SK-N-SH treated with all-trans-retinoic acid at 6 μM for 48 hours (cell line): Measurements from ENCODE around the gene FLT1.

Source experiments
- ATAC-seq: fragments of 200-7000 bp; cut with Tn5 transposase; 3 replicates; pipeline ENCODE4 v1.9.1; 2020; ENCODE audit warnings: mild to moderate bottlenecking, moderate library complexity
- ARNTL ChIP-seq: fragments of 450-650 bp; formaldehyde crosslinking; IDR thresholded peaks from 2 replicates; pipeline ENCODE4 v1.5.0; 2020; ENCODE audit warnings: low read depth, mild to moderate bottlenecking, moderate library complexity, borderline replicate concordance
- BACH2 ChIP-seq: fragments of 250-450 bp; sonication (Bioruptor Pico); IDR thresholded peaks from 2 replicates; pipeline ENCODE4 v1.9.0; 2021; ENCODE audit warnings: mild to moderate bottlenecking, borderline replicate concordance
- CSDC2 ChIP-seq: fragments of 250-450 bp; sonication (Bioruptor Pico); IDR thresholded peaks from 2 replicates; pipeline ENCODE4 v1.5.0; 2020; ENCODE audit warnings: mild to moderate bottlenecking, moderate library complexity
- CSRNP3 ChIP-seq: fragments of 250-450 bp; sonication (Bioruptor Pico); IDR thresholded peaks from 2 replicates; pipeline ENCODE4 v1.5.1; 2021; ENCODE audit warnings: mild to moderate bottlenecking, moderate library complexity
- ESRRG ChIP-seq: fragments of 250-450 bp; sonication (Bioruptor Pico); IDR thresholded peaks from 2 replicates; pipeline ENCODE4 v1.6.1; 2021; ENCODE audit warnings: mild to moderate bottlenecking
- GLIS3 ChIP-seq: fragments of 250-450 bp; sonication (Bioruptor Pico); IDR thresholded peaks from 2 replicates; pipeline ENCODE4 v1.5.0; 2020; ENCODE audit warnings: mild to moderate bottlenecking, moderate library complexity
- OSR1 ChIP-seq: fragments of 250-450 bp; sonication (Bioruptor Pico); IDR thresholded peaks from 2 replicates; pipeline ENCODE4 v1.8.0; 2022; ENCODE audit warnings: moderate library complexity, mild to moderate bottlenecking, inconsistent platforms
- PATZ1 ChIP-seq: fragments of 250-450 bp; sonication (Bioruptor Pico); IDR thresholded peaks from 2 replicates; pipeline ENCODE4 v1.8.0; 2020; ENCODE audit warnings: mild to moderate bottlenecking, moderate library complexity, borderline replicate concordance
- POU6F1 ChIP-seq: fragments of 250-450 bp; sonication (Bioruptor Pico); IDR thresholded peaks from 2 replicates; pipeline ENCODE4 v1.8.0; 2021; ENCODE audit warnings: low read depth, mild to moderate bottlenecking, moderate library complexity, borderline replicate concordance
- PPARA ChIP-seq: fragments of 250-450 bp; sonication (Bioruptor Pico); IDR thresholded peaks from 2 replicates; pipeline ENCODE4 v1.5.0; 2020; ENCODE audit warnings: mild to moderate bottlenecking, borderline replicate concordance
- RARB ChIP-seq: fragments of 250-450 bp; sonication (Bioruptor Pico); IDR thresholded peaks from 2 replicates; pipeline ENCODE4 v1.8.0; 2021; ENCODE audit warnings: mild to moderate bottlenecking, moderate library complexity
- SNAI2 ChIP-seq: fragments of 250-450 bp; sonication (Bioruptor Pico); IDR thresholded peaks from 2 replicates; pipeline ENCODE4 v1.5.0; 2020; ENCODE audit warnings: mild to moderate bottlenecking, moderate library complexity
- TCF4 ChIP-seq: fragments of 250-450 bp; sonication (Bioruptor Pico); IDR thresholded peaks from 2 replicates; pipeline ENCODE4 v1.8.0; 2021; ENCODE audit warnings: mild to moderate bottlenecking, moderate library complexity, borderline replicate concordance
- TOX ChIP-seq: fragments of 250-450 bp; sonication (Bioruptor Pico); IDR thresholded peaks from 2 replicates; pipeline ENCODE4 v1.8.0; 2021; ENCODE audit warnings: mild to moderate bottlenecking, moderate library complexity, borderline replicate concordance
- TSHZ2 ChIP-seq: fragments of 250-450 bp; sonication (Bioruptor Pico); IDR thresholded peaks from 2 replicates; pipeline ENCODE4 v1.5.0; 2020; ENCODE audit warnings: mild to moderate bottlenecking, moderate library complexity
- ZC3H10 ChIP-seq: fragments of 250-450 bp; sonication (Bioruptor Pico); IDR thresholded peaks from 2 replicates; pipeline ENCODE4 v1.5.1; 2021; ENCODE audit warnings: mild to moderate bottlenecking, moderate library complexity
- ZFP3 ChIP-seq: fragments of 250-450 bp; sonication (Bioruptor Pico); IDR thresholded peaks from 2 replicates; pipeline ENCODE4 v1.5.0; 2020; ENCODE audit warnings: mild to moderate bottlenecking, moderate library complexity
- ZFP30 ChIP-seq: fragments of 450-650 bp; formaldehyde crosslinking; IDR thresholded peaks from 2 replicates; pipeline ENCODE4 v1.5.0; 2022; ENCODE audit warnings: mild to moderate bottlenecking, moderate library complexity
- ZNF70 ChIP-seq: fragments of 450-650 bp; formaldehyde crosslinking; IDR thresholded peaks from 2 replicates; pipeline ENCODE4 v1.5.0; 2020; ENCODE audit warnings: mild to moderate bottlenecking, moderate library complexity
- ZNF8 ChIP-seq: fragments of 450-650 bp; formaldehyde crosslinking; IDR thresholded peaks from 2 replicates; pipeline ENCODE4 v1.5.0; 2020; ENCODE audit warnings: mild to moderate bottlenecking, moderate library complexity
- TF ChIP-seq, protein P1 (sequence below): fragments of 250-450 bp; sonication (Bioruptor Pico); IDR thresholded peaks from 2 replicates; pipeline ENCODE4 v1.5.1; 2020; ENCODE audit warnings: low read depth, mild to moderate bottlenecking, moderate library complexity

Gene FLT1

GRCh38 chr13:28426381-28426780, 68.5 kb downstream of the FLT1 start:
- ATAC-seq: no peak
- TF ChIP-seq OSR1 (CRISPR knock-in tag) (no peak), CSDC2 (no peak), ZNF70 (no peak), ARNTL (no peak), ZNF8 (CRISPR knock-in tag) (no peak), ZFP30 (CRISPR knock-in tag) (no peak), RARB (CRISPR knock-in tag) (no peak), PATZ1 (no peak), ESRRG (CRISPR knock-in tag) (no peak), GLIS3 (CRISPR knock-in tag) (no peak), CSRNP3 (CRISPR knock-in tag) (no peak), PPARA (no peak), POU6F1 (no peak), TOX (CRISPR knock-in tag) (no peak), ZFP3 (CRISPR knock-in tag) (no peak)
- TF ChIP-seq, protein P1, sequence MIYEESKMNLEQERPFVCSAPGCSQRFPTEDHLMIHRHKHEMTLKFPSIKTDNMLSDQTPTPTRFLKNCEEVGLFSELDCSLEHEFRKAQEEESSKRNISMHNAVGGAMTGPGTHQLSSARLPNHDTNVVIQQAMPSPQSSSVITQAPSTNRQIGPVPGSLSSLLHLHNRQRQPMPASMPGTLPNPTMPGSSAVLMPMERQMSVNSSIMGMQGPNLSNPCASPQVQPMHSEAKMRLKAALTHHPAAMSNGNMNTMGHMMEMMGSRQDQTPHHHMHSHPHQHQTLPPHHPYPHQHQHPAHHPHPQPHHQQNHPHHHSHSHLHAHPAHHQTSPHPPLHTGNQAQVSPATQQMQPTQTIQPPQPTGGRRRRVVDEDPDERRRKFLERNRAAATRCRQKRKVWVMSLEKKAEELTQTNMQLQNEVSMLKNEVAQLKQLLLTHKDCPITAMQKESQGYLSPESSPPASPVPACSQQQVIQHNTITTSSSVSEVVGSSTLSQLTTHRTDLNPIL (CRISPR knock-in tag): no peak

DNA sequence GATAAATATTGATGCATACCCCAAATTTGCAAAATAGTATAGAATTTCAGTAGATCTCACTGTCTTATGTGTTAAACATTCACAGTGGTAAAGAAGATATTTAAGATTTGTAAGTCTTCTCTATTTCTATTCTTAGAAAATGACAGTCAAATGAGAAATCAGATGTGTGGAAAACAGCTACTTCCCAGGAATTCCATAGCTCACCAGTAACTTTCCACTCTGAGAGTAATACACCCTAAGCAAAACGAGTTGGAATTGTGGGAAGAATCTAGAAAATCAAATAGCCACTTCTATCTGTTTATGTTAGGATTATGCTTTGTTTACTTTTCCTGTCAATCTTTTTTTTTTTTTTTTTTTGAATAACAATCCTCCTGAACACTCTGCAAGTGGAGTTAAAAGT, 69.1 kb downstream of the FLT1 start:
- no peak for ATAC-seq
- no peak for TF ChIP-seq ZNF70
- TF ChIP-seq ESRRG (CRISPR knock-in tag): no peak
- no peak for TF ChIP-seq GLIS3 (CRISPR knock-in tag)
- TF ChIP-seq OSR1 (CRISPR knock-in tag): no peak
- TF ChIP-seq ZFP3 (CRISPR knock-in tag): no peak
- no peak for TF ChIP-seq CSRNP3 (CRISPR knock-in tag)
- TF ChIP-seq ZNF8 (CRISPR knock-in tag): no peak
- no peak for TF ChIP-seq PPARA
- no peak for TF ChIP-seq RARB (CRISPR knock-in tag)
- TF ChIP-seq CSDC2: no peak
- no peak for TF ChIP-seq ARNTL
- TF ChIP-seq, protein P1 (CRISPR knock-in tag): no peak
- TF ChIP-seq BACH2 (CRISPR knock-in tag): no peak
- TF ChIP-seq ZC3H10 (CRISPR knock-in tag): no peak
- no peak for TF ChIP-seq ZFP30 (CRISPR knock-in tag)
- TF ChIP-seq TCF4 (CRISPR knock-in tag): no peak
- no peak for TF ChIP-seq SNAI2 (CRISPR knock-in tag)

DNA sequence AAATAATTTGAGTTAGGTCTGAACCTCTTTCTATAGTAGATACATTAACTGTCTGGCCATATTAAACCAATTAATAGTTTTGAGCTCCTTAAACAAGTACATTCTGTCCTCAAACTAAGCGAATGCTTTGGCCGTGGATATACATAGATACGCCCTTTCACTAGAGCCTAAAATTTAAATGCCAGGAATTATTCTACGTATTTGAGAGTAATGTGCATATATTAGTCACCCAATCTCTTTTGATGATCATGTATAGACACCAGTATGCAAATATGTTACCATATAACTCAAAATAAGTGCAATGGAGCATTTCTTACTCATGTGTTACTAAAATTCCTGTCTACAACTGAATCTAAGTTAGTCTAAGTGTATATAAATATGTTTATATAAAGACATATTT, 70.4 kb downstream of the FLT1 start:
- ATAC-seq: no peak
- TF ChIP-seq TCF4 (CRISPR knock-in tag) (no peak), BACH2 (CRISPR knock-in tag) (no peak), ZC3H10 (CRISPR knock-in tag) (no peak), PATZ1 (no peak), SNAI2 (CRISPR knock-in tag) (no peak), RARB (CRISPR knock-in tag) (no peak), CSRNP3 (CRISPR knock-in tag) (no peak), TSHZ2 (CRISPR knock-in tag) (no peak), PPARA (no peak)
